ENCODE measurements around the gene WDR7. TPM values are rescaled to one million over a fixed set of nuclear protein-coding genes. Genes with fewer than 3 reads are reported as not detected.

WDR7 gene
- total and polyA plus RNA-seq, 10 of the 15 experiments (the other 5 are each of a cell fraction or from before 2014, with no cell fraction given), result 2.8 to 16.5 (median 11.7) TPM

DNA sequence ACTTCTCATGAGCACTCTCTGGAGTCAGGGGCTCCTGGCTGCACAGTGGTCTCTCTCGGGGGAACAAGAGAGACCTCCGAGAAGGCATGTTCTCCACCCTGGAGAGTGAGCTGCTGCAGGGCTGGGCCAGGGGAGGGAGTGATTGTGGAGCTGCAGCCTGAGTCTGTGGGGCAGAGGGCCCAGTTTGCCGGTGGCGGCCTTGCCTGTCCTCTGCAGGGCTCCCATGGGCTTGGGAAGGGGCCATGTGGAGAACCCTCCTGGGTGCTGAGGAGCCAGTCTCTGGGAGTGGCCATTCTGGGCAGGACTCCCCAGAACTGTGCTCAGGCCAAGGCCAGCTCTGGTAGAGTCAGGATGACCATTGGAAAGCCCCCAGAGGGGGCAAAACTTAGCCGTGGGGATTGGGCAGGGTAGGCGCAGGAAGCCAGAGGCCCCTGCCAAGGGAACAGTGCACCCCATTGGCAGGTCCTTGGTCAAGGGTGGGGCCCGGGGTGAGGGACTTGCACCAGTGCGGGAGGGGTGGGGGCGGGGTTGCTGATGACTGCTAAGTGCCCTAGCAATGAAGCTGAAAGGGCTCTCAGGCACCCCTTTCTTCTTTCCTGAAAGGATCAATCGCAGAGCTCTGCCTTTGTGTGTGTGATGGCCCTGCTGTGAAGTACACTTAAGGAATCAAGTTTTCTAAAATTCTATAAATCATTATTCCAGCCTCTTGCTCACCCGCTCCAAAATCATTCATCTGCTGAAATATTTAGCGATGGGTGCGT is 426.0 kb downstream of the WDR7 start:
- intact Hi-C loops (cut with micrococcal nuclease; ENCODE audit: unreplicated experiment), result loop anchor here (1.0 to 2.0 kb wide), 3 partner anchors 16 to 54 kb away; no protein-coding TSS in a partner anchor
- H3K9ac ChIP-seq (ENCODE audit: control insufficient read depth, insufficient read depth, low read length), result no peak overlapping the region
- no peak overlapping the region for H3K4me3 ChIP-seq
- H3K27me3 ChIP-seq (replicated peaks in 1 of 2; ENCODE audit: control insufficient read depth in 2 of 2, insufficient read depth in 2 of 2, low read length in 1 of 2), result no peaks in the 10 kb centered on the region; a peak in 1 of 4 replicates
- no peaks in the 10 kb centered on the region for H4K20me1 ChIP-seq (ENCODE audit: control insufficient read depth, insufficient read depth)
- in situ Hi-C loops (cut with MboI), result no loop called here
- ChIA-PET RAD21 (ENCODE audit: unreplicated experiment) (interaction anchor here (1.3 to 1.6 kb wide), 2 partner anchors 24 to 26 kb away, joined by 3 to 4 read pairs; no protein-coding TSS in a partner anchor), POLR2A (no interaction called here), CTCF (interaction anchor here (1.2 kb wide), 1 partner anchor 18 kb away, joined by 4 read pairs; no protein-coding TSS in a partner anchor), SMC1A (ENCODE audit: uncharacterized antibody, unreplicated experiment) (interaction anchor here (0.9 to 1.7 kb wide), 4 partner anchors 17 to 208 kb away, joined by 3 to 6 read pairs (median 5); no protein-coding TSS in a partner anchor)
- peak overlapping the region; percentile 26; the same call in 1 of the 2 replicates for H2AFZ ChIP-seq (ENCODE audit: control insufficient read depth, low read depth, low read length)
- H3K36me3 ChIP-seq (ENCODE audit: control insufficient read depth in 2 of 2, insufficient read depth in 2 of 2, low read length in 1 of 2), result no peaks in the 10 kb centered on the region
- peak overlapping the region; percentile 28; the same call in 1 of the 2 replicates for H3K27ac ChIP-seq (ENCODE audit: control insufficient read depth, insufficient read depth)
- no peaks in the 10 kb centered on the region for H3K79me2 ChIP-seq (ENCODE audit: control insufficient read depth, insufficient read depth, low read length)
- peaks cover 2% of the 10 kb centered on the region; the same call in 1 of the 3 replicates for H3K9me3 ChIP-seq (replicated peaks; ENCODE audit: control insufficient read depth, insufficient read depth, low read length)
- TF ChIP-seq CBFB (IDR thresholded peaks at IDR 0.05; ENCODE audit: low read depth) (no peak), SMARCA5 (IDR thresholded peaks at IDR 0.05) (no peak)
- TF ChIP-seq, protein P1, sequence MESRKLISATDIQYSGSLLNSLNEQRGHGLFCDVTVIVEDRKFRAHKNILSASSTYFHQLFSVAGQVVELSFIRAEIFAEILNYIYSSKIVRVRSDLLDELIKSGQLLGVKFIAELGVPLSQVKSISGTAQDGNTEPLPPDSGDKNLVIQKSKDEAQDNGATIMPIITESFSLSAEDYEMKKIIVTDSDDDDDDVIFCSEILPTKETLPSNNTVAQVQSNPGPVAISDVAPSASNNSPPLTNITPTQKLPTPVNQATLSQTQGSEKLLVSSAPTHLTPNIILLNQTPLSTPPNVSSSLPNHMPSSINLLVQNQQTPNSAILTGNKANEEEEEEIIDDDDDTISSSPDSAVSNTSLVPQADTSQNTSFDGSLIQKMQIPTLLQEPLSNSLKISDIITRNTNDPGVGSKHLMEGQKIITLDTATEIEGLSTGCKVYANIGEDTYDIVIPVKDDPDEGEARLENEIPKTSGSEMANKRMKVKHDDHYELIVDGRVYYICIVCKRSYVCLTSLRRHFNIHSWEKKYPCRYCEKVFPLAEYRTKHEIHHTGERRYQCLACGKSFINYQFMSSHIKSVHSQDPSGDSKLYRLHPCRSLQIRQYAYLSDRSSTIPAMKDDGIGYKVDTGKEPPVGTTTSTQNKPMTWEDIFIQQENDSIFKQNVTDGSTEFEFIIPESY (IDR thresholded peaks at IDR 0.05), result no peak
- 62% methylated on average over 12 of the region's 13 CpGs for WGBS (ENCODE audit: insufficient coverage, insufficient replicate concordance, low lambda C conversion rate, missing lambda C conversion rate)
- FAIRE-seq (no peak), DNase-seq (ENCODE audit: low read depth, low spot score) (no peak), ATAC-seq (peak; percentile 15)
- H3K4me2 ChIP-seq (ENCODE audit: control insufficient read depth, insufficient read depth), result peak overlapping the region; percentile 52
- peaks cover 25% of the 10 kb centered on the region for H3K4me1 ChIP-seq (ENCODE audit: control insufficient read depth, insufficient read depth, low read length)
- BruUV-seq (replicated peaks), result no TSS peak
